DMS79 treated with DMSO at 0.1 percent for 48 hours (cell line): ENCODE results near the gene CDH4.
"Not testable (repeated sequence)": the region's sequence is repeated elsewhere in the genome, so short reads cannot be mapped to it uniquely, and the experiment has no call there.

Experiments
- DNase-seq: peaks from one replicate; lab custom pipeline; 2025; lab: John Stamatoyannopoulos, UW

CDH4 gene

GRCh38 chr20:61963885-61964674, 712.0 kb downstream of the CDH4 start:
- no peak for DNase-seq

- no peak for DNase-seq
Observed at GRCh38 chr20:61964675-61965605, 712.9 kb downstream of the CDH4 start.

GRCh38 chr20:61965606-61966491, 713.8 kb downstream of the CDH4 start:
- DNase-seq: no peak

DNA sequence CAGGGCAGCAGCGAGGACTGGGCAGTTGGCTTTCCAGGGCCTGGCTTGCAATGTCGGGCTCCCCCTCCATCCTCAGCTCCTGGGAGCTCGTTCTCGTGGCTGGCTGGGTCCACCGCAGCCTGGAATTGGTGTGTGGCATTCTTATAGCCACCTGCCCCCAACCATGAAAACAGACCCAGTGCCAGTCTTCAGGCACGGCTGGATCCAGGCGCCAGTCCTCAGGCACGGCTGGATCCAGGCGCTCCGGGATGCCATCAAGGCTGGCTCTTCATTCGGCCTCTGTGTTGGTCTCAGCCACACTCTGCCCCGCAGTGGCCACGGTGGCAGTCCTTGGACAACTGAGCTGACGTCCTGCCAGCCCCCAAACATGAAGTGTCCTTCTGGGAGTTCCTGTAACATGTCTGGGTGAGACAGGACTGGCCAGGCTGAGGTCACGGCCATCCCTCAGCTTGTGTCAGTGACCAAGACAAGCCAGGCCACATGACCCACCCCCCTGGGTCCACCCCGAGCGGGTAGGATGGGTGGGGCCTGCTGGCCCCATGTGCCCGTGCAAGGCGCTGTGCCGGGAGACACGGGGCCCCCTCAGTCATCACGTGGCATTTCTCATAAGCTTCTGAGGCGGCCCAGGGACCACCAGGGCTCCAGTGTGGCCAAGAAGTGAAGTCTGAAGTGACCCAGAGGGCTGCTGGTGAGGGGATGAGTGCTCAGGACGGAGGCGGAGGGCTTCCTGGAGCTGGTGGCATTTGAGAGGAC, 714.6 kb downstream of the CDH4 start:
- DNase-seq: no peak

- no peak for DNase-seq
Observed at GRCh38 chr20:61967300-61967699, 715.2 kb downstream of the CDH4 start.

- DNase-seq: no peak
Observed at GRCh38 chr20:61968036-61968810, 716.2 kb downstream of the CDH4 start.

DNA sequence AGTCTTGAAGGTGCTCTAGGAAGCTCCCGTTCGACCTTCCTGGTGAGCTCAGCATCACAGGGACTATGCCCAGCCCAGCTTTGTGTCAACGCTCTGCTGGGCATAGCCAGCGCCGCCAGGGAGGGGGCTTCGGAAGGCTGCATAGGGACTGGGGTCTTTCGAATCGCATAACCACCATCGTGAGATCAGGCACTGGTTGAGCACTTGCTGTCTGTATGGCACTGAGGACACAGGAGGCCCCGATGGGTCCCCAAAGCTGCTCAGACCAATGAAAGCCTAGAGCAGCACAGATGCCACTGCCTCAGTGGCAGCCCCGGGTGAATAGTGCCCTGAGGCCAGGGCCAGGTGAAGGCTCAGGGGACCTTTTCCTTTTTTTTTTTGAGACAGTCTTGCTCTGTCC, 716.9 kb downstream of the CDH4 start:
- DNase-seq: no peak

- no peak for DNase-seq
Observed at GRCh38 chr20:61969806-61970205, 717.7 kb downstream of the CDH4 start.

GRCh38 chr20:61970357-61970756, 718.3 kb downstream of the CDH4 start:
- DNase-seq: no peak

DNA sequence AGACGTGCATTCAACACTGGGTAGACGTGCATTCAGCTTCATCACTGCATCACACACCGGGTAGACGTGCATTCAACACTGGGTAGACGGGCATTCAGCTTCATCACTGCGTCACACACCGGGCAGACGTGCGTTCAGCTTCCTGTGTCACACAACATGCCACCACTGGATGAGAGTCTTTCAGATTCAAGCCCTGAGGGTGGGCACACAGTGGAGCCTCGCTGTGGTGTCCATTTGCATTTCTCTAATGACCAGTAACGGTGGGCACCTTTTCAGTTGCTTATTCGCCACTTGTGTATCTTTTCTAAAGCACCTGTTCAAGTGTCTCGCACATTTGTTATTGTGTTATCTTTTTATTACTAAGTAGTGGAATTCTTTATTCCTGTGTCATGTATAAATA, 719.5 kb downstream of the CDH4 start:
- DNase-seq: not testable (repeated sequence)

DNA sequence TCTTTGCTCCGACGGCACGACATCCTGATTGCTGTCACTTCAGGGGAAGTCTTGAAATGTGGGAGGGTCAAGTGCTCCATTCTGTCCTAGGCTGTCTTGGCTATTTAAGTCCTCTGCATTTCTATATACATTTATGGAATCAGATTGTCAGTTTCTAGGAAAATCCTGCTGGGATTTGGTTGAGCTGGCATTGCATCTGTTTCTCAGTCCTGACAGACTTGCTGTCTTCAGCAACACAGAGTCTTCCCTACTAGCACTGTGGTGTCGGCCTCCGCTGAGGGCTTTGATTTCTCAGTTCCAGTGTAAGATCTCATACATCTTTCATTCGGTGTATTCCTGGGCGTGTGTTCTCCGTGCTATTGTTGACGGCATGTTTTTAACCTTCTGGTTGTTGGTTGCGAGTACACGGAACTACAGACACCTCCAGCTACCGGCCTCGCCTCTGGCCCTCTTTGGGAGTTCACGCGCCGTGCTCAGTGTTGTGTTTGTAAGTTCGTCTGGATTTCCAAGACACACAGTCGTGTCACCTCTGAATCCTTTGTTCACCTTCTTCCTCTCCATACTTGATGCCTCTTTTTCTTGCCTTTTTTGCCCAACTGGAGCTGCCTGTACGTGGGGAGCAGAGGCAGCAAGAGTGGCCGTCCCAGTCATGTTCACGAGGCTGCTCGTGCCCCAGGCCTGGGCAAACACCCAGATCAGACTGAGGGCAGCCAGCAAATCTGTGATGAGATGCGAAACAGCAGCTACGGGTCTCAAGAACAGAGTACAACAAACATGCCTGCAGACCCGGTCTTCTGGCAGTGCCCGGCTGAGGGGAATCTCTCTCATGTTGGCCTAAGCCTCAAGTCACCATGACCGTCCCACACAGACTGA, 720.8 kb downstream of the CDH4 start:
- DNase-seq: no peak

DNA sequence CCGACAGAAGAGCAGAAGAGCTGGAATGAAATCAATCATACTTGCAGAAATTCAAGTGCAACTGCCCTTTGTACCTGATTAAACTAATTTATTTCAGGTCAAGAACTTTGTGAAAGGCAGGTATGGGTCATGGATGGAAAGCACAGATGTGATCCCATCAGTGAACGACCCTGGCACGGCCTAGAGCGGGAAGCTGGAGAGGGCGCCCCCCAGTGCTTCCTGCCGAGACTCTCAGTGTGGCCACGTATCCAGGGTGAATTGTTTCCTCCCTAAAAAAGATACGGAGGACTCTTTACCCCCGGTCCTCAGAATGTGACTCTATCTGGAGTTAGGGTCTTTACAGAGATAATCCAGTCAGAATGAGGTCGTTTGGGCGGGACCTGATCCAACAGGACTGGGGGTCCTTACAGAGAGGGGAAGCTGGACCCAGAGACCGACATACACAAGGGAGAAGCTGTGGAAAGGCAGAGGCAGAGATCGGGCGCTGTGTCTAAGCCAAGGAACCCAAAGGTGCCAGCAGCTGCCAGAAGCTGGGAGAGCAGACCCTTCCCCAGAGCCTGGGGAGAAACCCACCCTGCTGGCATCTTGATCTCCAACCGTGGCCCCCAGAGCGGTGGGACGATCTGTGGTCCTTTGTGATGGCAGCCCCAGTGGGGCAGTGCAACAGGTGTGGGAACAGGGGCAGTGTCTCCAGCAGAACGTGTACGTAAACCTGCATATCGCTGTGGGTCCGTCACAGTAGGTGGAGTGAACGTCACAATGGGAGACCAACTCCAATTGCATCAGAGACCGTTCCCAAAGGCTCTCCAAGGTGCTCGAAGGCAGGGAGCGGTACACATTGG, 721.7 kb downstream of the CDH4 start:
- DNase-seq: no peak

DNA sequence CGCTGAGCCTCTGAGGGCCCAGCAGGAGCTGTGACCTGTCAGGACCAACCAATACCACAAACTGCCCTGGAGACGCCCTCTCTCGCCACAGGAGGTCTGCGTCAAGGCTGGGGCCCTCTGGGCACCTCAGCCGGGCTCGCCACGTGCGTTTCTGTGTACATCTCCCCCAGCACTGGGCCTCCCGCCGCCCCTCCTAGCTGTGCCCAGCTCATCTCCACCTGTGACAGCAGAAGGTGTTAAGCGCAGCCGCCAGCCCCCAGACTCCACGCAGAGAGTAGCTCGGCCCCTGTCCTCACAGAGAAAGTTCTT, 722.2 kb downstream of the CDH4 start:
- no peak for DNase-seq

DNA sequence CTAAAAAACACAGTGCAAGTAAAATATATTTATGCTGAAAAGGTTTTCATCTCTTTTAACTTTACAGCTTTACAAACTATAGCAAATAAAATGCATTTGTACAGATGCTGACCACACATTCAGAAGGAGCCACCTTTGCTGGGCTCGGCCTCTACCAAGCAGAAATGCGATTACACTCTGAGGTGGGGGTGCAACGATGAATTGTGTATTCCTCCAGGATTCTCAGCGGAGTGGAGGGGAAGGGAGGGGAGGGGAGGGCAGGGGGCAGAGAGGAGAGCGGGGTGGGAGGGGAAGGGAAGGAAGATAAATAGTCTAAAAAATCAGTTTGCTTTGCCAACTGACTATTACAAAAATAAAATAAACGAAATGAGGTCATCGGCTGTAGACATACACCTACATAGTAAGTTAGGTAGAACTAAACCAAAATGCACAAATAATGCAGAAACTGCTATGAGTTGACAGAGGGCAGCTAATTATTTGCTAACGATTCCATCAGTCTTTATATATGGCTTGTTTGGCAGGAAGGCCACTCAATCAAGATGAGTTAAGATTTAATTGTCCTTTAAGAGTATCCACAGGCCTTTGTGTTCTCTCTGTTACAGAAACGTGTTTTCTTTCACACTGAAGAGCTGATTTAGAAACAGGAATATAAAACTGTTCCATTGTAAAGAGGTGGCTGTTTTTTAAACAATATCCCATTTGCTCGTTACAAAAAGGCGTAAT, 723.5 kb downstream of the CDH4 start:
- DNase-seq: no peak

- DNase-seq: no peak
Observed at GRCh38 chr20:61976263-61976643, 724.2 kb downstream of the CDH4 start.

DNA sequence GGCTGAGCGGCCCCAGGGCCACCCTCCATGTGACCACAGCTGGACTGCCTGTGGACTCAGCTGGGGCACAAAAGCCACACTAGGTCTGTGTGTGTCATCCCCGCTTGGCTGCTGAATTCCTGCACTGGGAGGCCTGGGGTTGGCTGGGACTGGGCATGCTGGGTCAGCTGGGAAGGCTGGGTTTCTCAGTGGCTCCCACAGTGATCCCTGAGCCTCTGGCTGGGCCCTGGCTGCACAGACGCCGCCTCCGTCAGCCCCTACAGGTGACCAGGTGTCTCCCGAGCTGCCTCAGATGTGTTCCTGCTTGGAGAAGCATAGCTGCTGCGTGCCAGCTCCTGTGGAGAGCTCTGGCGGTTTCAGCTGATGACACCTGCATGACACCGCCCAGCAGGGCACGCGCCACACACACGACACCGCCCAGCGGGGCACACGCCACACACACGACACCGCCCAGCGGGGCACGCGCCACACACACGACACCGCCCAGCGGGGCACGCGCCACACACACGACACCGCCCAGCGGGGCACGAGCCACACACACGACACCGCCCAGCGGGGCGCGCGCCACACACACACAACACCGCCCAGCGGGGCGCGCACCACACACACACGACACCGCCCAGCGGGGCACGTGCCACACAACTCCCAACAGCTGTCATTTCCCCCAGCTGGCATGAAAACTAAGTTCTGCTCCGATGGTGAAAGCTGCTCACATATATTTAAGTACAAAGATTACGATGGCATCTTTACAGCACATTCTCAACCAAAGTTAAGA, 724.8 kb downstream of the CDH4 start:
- peak; percentile 39 for DNase-seq

- no peak for DNase-seq
Observed at GRCh38 chr20:61977419-61977786, 725.3 kb downstream of the CDH4 start.
